Endometrial microvascular endothelial cells (primary cell): ENCODE results near the gene BCR. TPM values are rescaled to one million over a fixed set of nuclear protein-coding genes. Genes with fewer than 3 reads are reported as not detected.

Source experiments
- in situ Hi-C: cut with HindIII; loops from 2 replicates; pipeline ENCODE4 v1.10.0; 2017; ENCODE audit warnings: low sequenced_read_pairs, low pct_unique_long_range_greater_than_20kb; ENCODE audit errors: inconsistent ontology term
- total RNA-seq: library from RNA; depleted of rRNA; stranded (reverse); fragments of >200 nt; gene quantifications from one replicate; pipeline ENCODE4 v1.2.3, GENCODE V29; 2015; ENCODE audit errors: inconsistent ontology term

Gene BCR
- total RNA-seq, 1 donor from 2014 or later = 96.7 TPM

- in situ Hi-C loops = no loop called here
Observed at GRCh38 chr22:23262518-23263332, 82.4 kb downstream of the BCR start.

DNA sequence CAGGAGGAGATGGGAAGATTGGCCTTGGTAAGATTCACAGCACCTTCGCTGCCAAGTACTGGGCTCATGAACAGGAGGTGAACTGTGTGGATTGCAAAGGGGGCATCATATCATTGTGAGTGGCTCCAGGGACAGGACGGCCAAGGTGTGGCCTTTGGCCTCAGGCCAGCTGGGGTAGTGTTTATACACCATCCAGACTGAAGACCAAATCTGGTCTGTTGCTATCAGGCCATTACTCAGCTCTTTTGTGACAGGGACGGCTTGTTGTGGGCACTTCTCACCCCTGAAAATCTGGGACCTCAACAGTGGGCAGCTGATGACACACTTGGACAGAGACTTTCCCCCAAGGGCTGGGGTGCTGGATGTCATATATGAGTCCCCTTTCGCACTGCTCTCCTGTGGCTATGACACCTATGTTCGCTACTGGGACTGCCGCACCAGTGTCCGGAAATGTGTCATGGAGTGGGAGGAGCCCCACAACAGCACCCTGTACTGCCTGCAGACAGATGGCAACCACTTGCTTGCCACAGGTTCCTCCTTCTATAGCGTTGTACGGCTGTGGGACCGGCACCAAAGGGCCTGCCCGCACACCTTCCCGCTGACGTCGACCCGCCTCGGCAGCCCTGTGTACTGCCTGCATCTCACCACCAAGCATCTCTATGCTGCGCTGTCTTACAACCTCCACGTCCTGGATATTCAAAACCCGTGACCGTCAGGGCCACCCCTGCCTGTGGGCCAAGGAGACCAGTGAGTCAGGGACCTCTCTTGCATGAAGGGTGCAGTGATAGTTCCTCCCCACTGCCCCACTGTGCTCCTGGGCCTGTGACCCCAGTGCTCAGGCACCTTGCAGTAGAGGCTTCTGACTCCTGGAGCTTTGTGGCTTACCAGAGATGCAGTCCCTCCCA is 83.6 kb downstream of the BCR start:
- in situ Hi-C loops = no loop called here

GRCh38 chr22:23264610-23265367 is 84.5 kb downstream of the BCR start:
- in situ Hi-C loops = no loop called here

DNA sequence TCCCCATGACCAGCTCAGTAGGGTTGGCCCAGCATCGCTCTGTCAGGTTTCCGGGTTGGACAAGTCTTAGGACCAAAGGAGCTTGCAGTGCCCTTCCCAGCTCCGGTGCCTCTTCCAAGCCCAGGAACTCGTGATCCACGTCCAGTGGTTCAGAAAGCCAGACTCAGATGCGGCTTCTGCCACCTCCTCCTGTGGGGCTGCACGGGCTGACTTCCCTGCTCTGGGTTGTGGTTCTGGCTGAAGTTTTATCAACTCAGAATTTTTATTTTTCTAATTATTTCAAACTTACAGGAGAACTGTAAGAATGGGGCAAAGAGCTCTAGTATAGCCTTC is 85.0 kb downstream of the BCR start:
- in situ Hi-C loops = no loop called here

DNA sequence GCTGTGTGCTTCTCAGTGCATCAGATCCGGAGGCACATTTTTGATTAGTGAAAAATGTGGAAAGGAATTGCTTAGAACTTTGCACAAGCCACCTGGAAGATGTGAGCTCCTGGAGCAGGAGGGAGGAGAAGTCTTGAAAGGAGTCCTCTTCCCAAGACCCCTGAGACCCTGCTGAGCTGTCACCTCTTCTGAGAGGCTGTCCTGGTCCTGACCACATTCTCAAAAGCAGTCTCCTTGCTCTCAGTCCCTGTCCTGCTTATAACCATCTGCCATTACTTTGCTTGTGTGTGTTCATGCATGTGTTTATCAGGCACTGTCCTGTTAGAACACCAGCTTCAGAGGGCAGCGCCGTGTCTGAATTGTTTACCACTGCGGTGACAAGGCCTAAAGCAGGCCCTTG is 86.5 kb downstream of the BCR start:
- in situ Hi-C loops = no loop called here

DNA sequence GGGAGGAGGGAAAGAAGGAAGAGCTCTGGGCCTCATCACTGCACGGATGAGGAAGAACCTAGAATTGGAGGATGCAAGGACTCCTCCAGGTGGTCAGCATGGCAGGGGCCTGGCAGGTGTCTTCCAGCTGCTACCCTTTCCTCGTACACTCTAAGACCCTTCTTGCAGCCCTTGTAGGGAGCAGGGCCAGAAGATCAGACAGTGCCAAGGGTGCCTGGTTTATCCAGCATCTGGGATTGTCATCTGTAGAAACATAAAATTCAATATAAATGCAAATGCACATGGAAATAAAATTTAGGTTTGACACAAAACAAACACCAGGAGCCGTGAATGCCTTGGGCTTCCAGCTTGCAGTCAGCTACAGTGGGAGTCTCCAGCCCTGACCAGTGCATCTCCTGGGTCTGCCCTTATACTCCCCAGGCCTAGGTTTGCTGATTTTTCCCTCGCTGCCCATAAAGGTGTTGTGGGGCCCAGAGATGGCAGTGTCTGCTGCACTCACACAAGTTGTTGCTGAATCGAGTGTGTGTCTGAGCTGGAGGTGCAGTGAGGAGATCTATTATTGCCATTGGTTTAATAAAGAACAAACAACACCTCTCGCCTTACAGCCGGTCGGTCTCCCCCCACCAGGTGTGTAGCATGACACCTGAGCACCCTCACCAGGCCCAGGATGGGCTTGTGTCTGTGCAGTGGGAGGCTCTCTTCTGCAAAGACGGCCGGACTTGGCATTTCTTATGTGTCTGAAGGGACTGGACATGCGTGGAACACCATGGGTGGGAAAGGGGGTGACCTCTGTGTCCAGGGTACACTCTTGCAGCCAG is 87.1 kb downstream of the BCR start:
- in situ Hi-C loops = no loop called here

DNA sequence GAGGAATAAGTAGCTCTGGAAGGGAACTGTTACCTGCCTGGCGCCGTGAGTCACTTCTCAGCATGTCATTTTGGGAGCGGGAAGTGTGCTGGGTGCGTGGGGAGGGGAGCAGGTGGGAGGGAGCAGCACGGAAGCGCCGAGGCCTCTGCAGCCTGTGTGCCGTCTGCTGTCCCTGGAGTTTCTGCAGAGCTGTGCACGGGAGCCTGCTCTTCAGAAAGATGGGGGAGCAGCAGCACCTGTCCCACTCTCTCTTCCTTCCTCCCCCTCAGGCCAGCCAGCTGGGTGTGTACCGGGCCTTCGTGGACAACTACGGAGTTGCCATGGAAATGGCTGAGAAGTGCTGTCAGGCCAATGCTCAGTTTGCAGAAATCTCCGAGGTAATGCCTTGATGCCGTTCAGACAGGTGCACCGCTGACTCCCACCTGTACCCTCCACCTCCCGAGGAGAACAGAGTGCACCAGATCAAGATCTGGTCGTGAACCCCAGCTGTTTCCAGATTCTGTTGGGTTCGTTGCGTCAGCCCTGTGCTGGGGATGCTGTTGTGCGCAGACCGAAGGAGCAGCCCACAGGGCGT is 87.9 kb downstream of the BCR start:
- in situ Hi-C loops = no loop called here

- in situ Hi-C loops = no loop called here
Observed at GRCh38 chr22:23268877-23269276, 88.6 kb downstream of the BCR start.

DNA sequence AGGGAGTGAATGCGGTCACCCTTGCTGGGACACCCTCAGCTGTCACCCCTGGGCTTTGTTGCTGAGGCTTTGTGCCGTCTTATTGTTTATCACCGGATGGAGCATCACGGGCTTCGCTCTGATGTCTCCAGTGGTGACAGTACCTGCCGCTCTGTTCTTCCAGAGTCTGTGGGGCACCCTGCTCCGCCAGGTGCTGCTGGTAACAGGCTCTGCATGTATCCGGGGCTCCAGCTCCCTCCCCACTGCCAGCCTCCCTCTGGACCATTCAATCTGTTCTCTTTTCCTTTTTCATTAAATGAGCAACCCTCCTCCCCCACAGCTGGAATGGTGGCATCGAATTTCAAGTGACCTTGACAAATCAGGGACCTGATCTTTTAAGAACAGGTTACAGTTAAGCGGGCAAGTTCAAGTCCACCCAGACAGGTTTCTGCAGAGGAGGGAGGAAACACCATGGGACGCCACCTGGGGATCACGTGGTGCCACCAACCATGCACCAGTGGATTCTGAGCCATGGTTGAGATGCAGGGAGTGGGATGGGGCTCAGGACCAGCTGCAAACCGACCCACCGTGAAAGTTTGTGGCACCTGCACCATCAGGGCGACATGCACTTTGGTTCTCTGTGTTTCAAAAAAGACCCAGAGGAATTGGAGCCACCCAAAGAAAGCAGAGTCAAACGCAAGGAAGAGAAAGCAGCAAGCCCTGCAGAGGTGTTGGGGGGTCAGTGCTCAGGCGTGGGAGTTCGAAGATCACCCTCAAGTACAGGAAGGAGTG is 89.3 kb downstream of the BCR start:
- in situ Hi-C loops = no loop called here

DNA sequence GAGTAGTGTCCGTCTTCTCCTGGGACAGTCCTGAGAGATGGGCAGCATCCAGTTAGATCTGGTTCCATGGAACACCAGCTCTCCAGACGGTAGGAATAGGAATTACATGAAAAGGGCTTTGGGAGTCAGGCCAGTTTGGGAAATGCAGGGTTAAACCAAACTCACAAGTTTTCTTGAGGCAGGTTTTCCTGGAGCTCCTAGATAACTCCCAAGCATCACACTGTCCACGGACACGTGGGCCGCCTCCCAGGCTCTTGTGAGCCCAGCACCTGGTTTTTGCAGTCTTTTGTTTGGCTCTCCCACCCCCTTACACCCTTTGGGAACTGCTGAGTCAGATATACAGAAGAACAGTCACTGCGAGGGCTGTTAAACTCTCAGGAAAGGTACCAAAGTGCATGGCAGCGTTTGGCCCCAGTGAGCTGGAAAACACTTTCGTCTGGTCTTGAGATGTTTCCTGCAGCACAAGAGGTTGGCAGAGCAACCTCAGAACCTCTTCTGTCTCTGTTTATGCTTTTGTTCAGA is 90.0 kb downstream of the BCR start:
- in situ Hi-C loops = no loop called here

DNA sequence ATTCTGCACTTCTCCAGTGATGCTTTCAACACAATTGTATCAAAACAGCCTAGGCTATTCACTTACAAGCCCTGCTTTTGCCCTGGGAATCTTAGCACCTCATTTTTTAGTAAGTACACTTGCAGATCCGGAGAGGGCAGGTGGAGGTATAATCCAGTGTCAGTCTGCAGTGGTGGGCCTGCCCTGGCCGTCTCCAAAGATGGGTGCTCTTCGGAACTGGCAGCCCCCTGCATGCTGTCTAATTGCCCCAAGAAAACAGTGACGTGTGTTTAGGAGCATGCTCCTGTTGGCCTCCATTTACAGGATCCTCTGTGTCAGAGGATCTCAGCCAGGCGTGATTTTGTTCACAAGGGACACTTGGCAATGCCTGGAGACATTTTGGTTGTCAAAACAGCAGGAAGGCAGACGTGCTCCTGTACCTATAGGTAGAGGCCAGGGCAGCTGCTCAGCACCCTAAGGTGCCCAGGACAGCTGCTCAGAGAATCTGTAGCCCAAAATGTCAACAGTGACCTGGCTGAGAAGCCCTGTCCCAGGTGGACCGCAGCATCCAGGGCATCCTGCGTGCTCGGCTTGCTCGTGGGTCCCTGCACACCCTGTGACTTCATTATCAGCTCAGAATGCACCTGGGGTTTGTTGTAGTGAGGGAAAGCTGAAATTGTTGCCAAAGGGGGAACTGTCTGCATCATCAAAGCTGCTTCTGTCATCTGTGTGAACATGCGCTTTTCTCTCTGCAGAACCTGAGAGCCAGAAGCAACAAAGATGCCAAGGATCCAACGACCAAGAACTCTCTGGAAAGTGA is 90.7 kb downstream of the BCR start:
- in situ Hi-C loops = no loop called here

DNA sequence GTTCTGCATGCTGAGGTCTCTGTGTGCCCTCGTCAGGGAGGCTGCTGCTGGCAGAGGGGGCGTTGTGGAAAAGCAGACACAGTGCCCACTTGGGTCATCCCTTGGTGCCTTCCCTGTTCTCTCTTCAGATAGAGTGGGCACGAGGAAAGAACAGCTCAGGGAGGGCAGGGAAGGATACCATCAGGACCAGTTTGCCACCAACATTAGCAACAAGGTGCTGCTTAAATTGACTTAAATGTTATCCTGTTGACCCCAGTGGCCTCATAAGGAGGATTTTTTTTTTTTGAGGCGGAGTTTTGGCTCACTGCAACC is 91.2 kb downstream of the BCR start:
- in situ Hi-C loops = no loop called here

- in situ Hi-C loops = no loop called here
Observed at GRCh38 chr22:23272371-23272770, 92.1 kb downstream of the BCR start.

DNA sequence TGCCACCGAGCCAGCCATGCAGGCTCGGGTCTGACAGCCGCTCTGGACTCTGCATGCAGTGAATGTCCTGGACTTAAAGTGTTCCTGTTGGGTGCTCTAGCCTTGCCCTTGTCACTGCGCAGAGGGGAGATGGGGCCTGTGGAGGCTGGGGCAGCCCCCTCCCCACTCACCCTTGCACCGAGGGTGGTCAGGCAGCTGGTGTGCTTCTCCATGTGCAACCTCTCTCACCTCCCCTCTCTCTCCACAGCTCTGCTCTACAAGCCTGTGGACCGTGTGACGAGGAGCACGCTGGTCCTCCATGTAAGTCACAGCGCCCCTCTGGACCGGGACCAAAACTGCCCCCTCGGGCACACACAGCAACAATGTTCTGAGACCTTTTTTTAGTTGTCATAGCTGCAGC is 92.5 kb downstream of the BCR start:
- in situ Hi-C loops = no loop called here

DNA sequence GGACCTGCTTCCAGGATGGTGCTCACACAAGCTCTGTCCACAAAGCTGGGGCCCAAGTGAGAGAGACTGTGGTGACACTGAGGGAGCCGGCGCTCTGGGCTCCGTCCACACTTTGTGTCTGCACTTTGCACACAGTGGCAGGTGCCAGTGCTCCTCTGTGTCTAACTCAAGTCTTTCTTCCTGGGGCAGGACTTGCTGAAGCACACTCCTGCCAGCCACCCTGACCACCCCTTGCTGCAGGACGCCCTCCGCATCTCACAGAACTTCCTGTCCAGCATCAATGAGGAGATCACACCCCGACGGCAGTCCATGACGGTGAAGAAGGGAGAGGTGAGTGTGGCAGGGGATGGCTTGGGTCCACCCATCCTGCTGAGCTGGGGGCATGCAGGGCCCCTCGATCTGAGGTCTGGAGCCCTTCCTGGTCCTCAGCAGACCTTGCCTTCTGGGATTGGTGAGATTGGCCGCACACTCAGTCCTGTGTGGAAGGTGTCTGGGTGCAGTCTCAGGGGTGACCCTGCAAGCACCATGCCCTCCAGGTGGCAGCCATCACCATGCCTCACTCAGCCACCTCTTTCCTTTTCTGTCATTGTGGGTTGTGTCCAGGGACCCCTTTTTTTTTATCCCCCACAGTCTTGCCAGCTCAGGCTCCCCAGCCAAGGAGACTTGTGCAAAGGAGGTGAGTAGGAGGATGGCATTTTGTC is 93.3 kb downstream of the BCR start:
- in situ Hi-C loops = no loop called here

- in situ Hi-C loops = no loop called here
Observed at GRCh38 chr22:23274146-23274526, 93.8 kb downstream of the BCR start.
